ENCODE results near the gene RBPJL.

GRCh38 chr20:45316150-45317080 is 9.8 kb downstream of the RBPJL start:
- TF ChIP-seq CTCF (IDR thresholded peaks at IDR 0.05; ENCODE audit: low read length) = no peak
- TF ChIP-seq EZH2 (optimal IDR thresholded peaks at IDR 0.05; ENCODE audit: low read depth, low read length) = no peak
- no peak for TF ChIP-seq EZH2phosphoT487 (IDR thresholded peaks at IDR 0.05; ENCODE audit: low read length)

Data from MM.1S (cell line).